Endodermal cell (in vitro differentiated cells): ENCODE results near the gene LRMDA. TPM values are rescaled to one million over a fixed set of nuclear protein-coding genes. Genes with fewer than 3 reads are reported as not detected.

Source experiments
- DNase-seq: peaks from one replicate; pipeline ENCODE4 v3.0.0-alpha.2; 2017
- H3K27ac ChIP-seq: 2 replicates; pipeline ENCODE4 v1.5.1; 2013; ENCODE audit warnings: mild to moderate bottlenecking, low read depth, low read length, moderate library complexity
- H3K27me3 ChIP-seq: 2 replicates; pipeline ENCODE4 v1.6.1; 2013; ENCODE audit warnings: mild to moderate bottlenecking, low read length, moderate library complexity; ENCODE audit not compliant: insufficient read depth, control insufficient read depth, poor library complexity, severe bottlenecking
- H3K36me3 ChIP-seq: 2 replicates; pipeline ENCODE4 v1.7.0; 2013; ENCODE audit warnings: mild to moderate bottlenecking, low read length, moderate library complexity; ENCODE audit not compliant: control insufficient read depth, insufficient read depth
- H3K4me1 ChIP-seq: one replicate; pipeline ENCODE4 v1.7.0; 2013; ENCODE audit warnings: low read length; ENCODE audit not compliant: control insufficient read depth, insufficient read depth
- H3K4me3 ChIP-seq: 2 replicates; pipeline ENCODE4 v1.5.1; 2013; ENCODE audit warnings: mild to moderate bottlenecking, low read length, moderate library complexity
- H3K9ac ChIP-seq: 2 replicates; pipeline ENCODE4 v1.6.1; 2013; ENCODE audit warnings: mild to moderate bottlenecking, low read length, moderate library complexity; ENCODE audit not compliant: poor library complexity, severe bottlenecking; ENCODE audit errors: extremely low read depth
- H3K9me3 ChIP-seq: 2 replicates; pipeline ENCODE4 v1.6.1; 2013; ENCODE audit warnings: mild to moderate bottlenecking, low read length, moderate library complexity; ENCODE audit not compliant: control insufficient read depth
- H3K27ac Mint-ChIP-seq: 2 replicates; pipeline ENCODE4 v1.8.0; 2020; ENCODE audit warnings: mixed read lengths
- H3K27me3 Mint-ChIP-seq: 2 replicates; pipeline ENCODE4 v1.8.0; 2021; ENCODE audit warnings: mild to moderate bottlenecking, mixed read lengths; ENCODE audit not compliant: insufficient read depth
- H3K36me3 Mint-ChIP-seq: 2 replicates; pipeline ENCODE4 v1.8.0; 2020; ENCODE audit warnings: low read depth, mixed read lengths
- H3K4me1 Mint-ChIP-seq: 2 replicates; pipeline ENCODE4 v1.8.0; 2020; ENCODE audit warnings: mixed read lengths
- H3K4me3 Mint-ChIP-seq: 2 replicates; pipeline ENCODE4 v1.8.0; 2020; ENCODE audit warnings: mild to moderate bottlenecking, moderate library complexity, mixed read lengths
- H3K9me3 Mint-ChIP-seq: 2 replicates; pipeline ENCODE4 v1.8.0; 2020; ENCODE audit warnings: mild to moderate bottlenecking, mixed read lengths
- CTCF ChIP-seq: fragments of 200-600 bp; sonication (generic); conservative IDR thresholded peaks from 2 replicates; pipeline ENCODE4 v1.5.0; 2021; ENCODE audit warnings: antibody characterized with exemption, mild to moderate bottlenecking
- WGBS, 2 experiments: methylation state at CpG; one replicate each; pipeline versions ENCODE4 v1.1.5 to v1.1.7; 2013; ENCODE audit warnings: missing lambda C conversion rate in 2 of 2, mixed read lengths in 1 of 2; ENCODE audit not compliant: insufficient coverage in 1 of 2, insufficient read length in 1 of 2; 5-methylcytosine and 5-hydroxymethylcytosine counted together
- total RNA-seq, 2 donors: library from RNA; stranded (reverse); fragmentation: NEBNext Ultra II Directional in 1 of 2; extraction: Animal tissue kit (Norgen Biotek cat#: 25700) in 1 of 2; gene quantifications; 2 replicates in 1 of 2; 3 replicates in 1 of 2; pipeline ENCODE4 v1.2.1, GENCODE V29; 2021

Gene LRMDA
- total RNA-seq, 2 donors from 2014 or later: 1.7 to 5.1 TPM

GRCh38 chr10:75776738-75777504 is 345.5 kb downstream of the LRMDA start:
- Histone ChIP-seq H3K27me3 (no peaks in the 10 kb centered on the region), H3K9ac (no peak overlapping the region), H3K36me3 (no peaks in the 10 kb centered on the region), H3K4me3 (no peak overlapping the region), H3K27ac (no peak overlapping the region), H3K9me3 (no peaks in the 10 kb centered on the region), H3K4me1 (no peaks in the 10 kb centered on the region)
- TF ChIP-seq CTCF: no peak
- Mint-ChIP-seq H3K9me3 (no peaks in the 10 kb centered on the region), H3K27me3 (no peaks in the 10 kb centered on the region), H3K27ac (no peak overlapping the region), H3K36me3 (no peaks in the 10 kb centered on the region), H3K4me3 (no peak overlapping the region), H3K4me1 (no peaks in the 10 kb centered on the region)
- 87 to 90% methylated on average over 6 to 9 of the region's 9 CpGs for WGBS, 2 experiments
- DNase-seq: no peak

GRCh38 chr10:75778665-75779064 is 347.2 kb downstream of the LRMDA start:
- no peak overlapping the region for H3K4me3 ChIP-seq
- no peaks in the 10 kb centered on the region for H3K4me1 ChIP-seq
- H3K9me3 ChIP-seq: no peaks in the 10 kb centered on the region
- no peak overlapping the region for H3K9ac ChIP-seq
- TF ChIP-seq CTCF: no peak
- Mint-ChIP-seq H3K4me3 (no peak overlapping the region), H3K4me1 (no peaks in the 10 kb centered on the region), H3K27ac (no peak overlapping the region), H3K36me3 (no peaks in the 10 kb centered on the region), H3K9me3 (no peaks in the 10 kb centered on the region), H3K27me3 (peaks cover 2% of the 10 kb centered on the region)
- H3K27me3 ChIP-seq: no peaks in the 10 kb centered on the region
- H3K36me3 ChIP-seq: no peaks in the 10 kb centered on the region
- no peak overlapping the region for H3K27ac ChIP-seq
- no peak for DNase-seq

DNA sequence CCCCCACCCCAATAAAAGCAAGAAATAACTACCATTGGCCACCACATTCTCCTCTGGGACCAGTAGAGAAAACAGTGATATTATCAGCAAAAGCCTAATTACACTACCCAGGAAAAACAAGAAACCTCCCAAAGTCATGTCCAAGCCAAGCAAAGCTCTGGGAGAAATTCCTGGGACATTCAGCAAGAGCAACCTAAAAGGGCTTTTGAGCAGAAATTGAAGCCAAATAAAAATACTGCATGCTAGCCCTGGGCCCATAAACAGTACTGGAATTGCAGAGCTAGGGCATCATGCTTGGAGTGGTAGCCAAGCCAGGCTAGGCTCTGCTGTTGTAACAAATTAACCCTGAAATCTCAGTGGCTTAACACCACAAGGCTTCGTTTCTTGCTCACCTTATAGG is 347.9 kb downstream of the LRMDA start:
- no peaks in the 10 kb centered on the region for H3K36me3 ChIP-seq
- no peak overlapping the region for H3K4me3 Mint-ChIP-seq
- no peaks in the 10 kb centered on the region for H3K27me3 ChIP-seq
- WGBS, 2 experiments: 88% methylated on average over 1 of the region's 1 CpG; no CpG with 5 or more reads in 1 of the 2 experiments
- H3K4me3 ChIP-seq: no peak overlapping the region
- H3K36me3 Mint-ChIP-seq: no peaks in the 10 kb centered on the region
- no peak for TF ChIP-seq CTCF
- no peak overlapping the region for H3K27ac ChIP-seq
- DNase-seq: no peak
- H3K4me1 ChIP-seq: no peaks in the 10 kb centered on the region
- H3K9ac ChIP-seq: no peak overlapping the region
- no peaks in the 10 kb centered on the region for H3K4me1 Mint-ChIP-seq
- H3K9me3 Mint-ChIP-seq: no peaks in the 10 kb centered on the region
- no peak overlapping the region for H3K27ac Mint-ChIP-seq
- no peaks in the 10 kb centered on the region for H3K9me3 ChIP-seq
- H3K27me3 Mint-ChIP-seq: peaks cover 2% of the 10 kb centered on the region
